Upper lobe of left lung (tissue), 4 donors: Measurements from ENCODE around the gene TBX20.
"Not testable (repeated sequence)": the region's sequence is repeated elsewhere in the genome, so short reads cannot be mapped to it uniquely, and the experiment has no call there.

Experiments
- EP300 ChIP-seq, 4 donors: sonication (generic); formaldehyde crosslinking; IDR thresholded peaks; one replicate each; pipeline ENCODE4 v1.5.1; 2017; ENCODE audit warnings: antibody characterized with exemption in 4 of 4, control low read depth in 2 of 4
- POLR2A ChIP-seq, 4 donors: fragments of 450-650 bp; IDR thresholded peaks; one replicate each; pipeline ENCODE4 v1.5.1; 2016 to 2017; ENCODE audit warnings: antibody characterized with exemption in 4 of 4, mild to moderate bottlenecking in 2 of 4
- TF ChIP-seq, protein P1 (sequence below), 6 experiments: fragments of 450-650 bp in 4 of 6; fragments of 200-600 bp in 2 of 6; sonication (generic) in 2 of 6; IDR thresholded peaks; one replicate each; pipeline ENCODE4 v1.5.1; 2016 to 2019; ENCODE audit warnings: antibody characterized with exemption in 6 of 6

DNA sequence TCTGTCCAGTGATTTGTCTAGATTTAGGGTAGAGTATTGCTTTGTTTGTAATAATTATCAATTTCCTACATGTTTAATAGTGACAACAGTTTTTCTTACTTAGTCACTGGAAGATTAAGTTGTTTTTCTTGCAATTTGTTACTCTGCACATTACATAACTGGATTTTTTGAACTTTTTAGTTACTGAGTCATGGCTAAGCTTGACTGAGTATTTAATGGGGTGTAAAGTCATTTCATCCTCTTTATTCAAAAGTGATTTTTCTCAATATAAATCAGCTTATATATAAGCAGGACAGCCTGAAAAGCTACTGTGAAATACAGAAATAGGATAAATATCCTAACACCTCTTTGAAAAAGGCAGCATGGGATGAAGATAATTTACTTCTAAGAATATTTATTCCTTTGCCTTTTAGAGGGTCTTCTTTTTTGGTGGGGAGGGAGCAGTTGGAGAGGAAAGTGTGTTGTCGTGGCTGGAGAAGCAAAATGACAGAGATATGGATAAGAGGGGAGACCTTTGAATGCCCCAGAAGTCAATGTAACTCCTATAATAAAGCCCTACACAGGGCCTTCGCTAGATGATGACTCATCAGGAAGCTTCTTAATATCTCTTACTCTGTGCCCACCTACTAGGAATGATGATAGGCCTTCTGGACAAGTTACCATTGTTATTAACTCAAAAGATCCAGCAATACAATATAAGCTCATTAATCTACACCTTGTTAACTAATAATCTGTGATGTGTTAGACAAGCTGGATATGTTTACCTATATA, 55.3 kb downstream of the TBX20 start:
- not testable (repeated sequence) for TF ChIP-seq POLR2A, EP300 (IDR thresholded peaks at IDR 0.05)
- TF ChIP-seq, protein P1, sequence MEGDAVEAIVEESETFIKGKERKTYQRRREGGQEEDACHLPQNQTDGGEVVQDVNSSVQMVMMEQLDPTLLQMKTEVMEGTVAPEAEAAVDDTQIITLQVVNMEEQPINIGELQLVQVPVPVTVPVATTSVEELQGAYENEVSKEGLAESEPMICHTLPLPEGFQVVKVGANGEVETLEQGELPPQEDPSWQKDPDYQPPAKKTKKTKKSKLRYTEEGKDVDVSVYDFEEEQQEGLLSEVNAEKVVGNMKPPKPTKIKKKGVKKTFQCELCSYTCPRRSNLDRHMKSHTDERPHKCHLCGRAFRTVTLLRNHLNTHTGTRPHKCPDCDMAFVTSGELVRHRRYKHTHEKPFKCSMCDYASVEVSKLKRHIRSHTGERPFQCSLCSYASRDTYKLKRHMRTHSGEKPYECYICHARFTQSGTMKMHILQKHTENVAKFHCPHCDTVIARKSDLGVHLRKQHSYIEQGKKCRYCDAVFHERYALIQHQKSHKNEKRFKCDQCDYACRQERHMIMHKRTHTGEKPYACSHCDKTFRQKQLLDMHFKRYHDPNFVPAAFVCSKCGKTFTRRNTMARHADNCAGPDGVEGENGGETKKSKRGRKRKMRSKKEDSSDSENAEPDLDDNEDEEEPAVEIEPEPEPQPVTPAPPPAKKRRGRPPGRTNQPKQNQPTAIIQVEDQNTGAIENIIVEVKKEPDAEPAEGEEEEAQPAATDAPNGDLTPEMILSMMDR (IDR thresholded peaks at IDR 0.05), result not testable (repeated sequence)
